ENCODE data around the gene TMEM145.

TMEM145 gene

DNA sequence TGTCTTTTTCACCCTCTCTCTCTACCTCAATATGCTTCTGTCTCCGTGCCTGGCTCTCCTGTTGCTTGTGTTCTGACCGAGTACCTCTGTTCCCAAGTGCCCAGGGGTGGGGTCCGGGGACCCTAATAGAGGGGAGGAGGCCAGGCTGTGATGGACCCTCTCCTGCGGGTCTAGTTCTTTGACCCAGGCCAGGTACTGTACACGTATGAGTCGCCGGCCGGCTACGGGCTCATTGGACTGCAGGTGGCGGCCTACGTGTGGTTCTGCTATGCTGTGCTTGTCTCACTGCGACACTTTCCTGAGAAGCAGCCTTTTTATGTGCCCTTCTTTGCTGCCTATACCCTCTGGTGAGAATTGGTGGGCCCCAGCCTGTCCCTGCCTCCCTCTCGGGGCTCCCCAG lies 4.4 kb downstream of the TMEM145 start:
- no peak for DNase-seq (ENCODE audit: low spot score)
- TF ChIP-seq, protein P1, sequence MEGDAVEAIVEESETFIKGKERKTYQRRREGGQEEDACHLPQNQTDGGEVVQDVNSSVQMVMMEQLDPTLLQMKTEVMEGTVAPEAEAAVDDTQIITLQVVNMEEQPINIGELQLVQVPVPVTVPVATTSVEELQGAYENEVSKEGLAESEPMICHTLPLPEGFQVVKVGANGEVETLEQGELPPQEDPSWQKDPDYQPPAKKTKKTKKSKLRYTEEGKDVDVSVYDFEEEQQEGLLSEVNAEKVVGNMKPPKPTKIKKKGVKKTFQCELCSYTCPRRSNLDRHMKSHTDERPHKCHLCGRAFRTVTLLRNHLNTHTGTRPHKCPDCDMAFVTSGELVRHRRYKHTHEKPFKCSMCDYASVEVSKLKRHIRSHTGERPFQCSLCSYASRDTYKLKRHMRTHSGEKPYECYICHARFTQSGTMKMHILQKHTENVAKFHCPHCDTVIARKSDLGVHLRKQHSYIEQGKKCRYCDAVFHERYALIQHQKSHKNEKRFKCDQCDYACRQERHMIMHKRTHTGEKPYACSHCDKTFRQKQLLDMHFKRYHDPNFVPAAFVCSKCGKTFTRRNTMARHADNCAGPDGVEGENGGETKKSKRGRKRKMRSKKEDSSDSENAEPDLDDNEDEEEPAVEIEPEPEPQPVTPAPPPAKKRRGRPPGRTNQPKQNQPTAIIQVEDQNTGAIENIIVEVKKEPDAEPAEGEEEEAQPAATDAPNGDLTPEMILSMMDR (IDR thresholded peaks at IDR 0.05; ENCODE audit: extremely low read depth, insufficient read depth, missing control alignments), result no peak
- in situ Hi-C loops (cut with MboI; ENCODE audit: low pct_unique_long_range_greater_than_20kb, low sequenced_read_pairs, unreplicated experiment), result no loop called here

DNA sequence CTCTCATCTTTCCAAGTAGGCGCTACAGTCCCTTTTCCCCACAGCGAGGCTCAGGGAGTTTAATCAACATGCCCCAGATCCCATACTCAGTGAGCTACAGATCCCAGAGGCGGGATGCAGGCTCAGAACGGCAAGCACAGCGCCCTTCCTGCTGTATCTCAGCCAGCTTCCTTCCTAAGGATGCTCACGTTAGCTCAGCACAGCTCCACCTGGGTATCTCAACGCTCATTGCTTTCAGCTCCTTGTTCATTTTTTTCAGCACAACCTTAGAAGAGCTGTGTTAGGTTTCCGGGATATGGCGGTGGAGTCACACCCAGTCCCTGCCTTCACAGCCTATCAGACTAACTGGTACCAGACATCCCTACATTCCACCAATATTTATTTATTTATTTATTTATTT lies 9.2 kb downstream of the TMEM145 start:
- no peak for DNase-seq (ENCODE audit: low spot score)
- TF ChIP-seq, protein P1 (IDR thresholded peaks at IDR 0.05; ENCODE audit: extremely low read depth, insufficient read depth, missing control alignments), result no peak
- in situ Hi-C loops (cut with MboI; ENCODE audit: low pct_unique_long_range_greater_than_20kb, low sequenced_read_pairs, unreplicated experiment), result no loop called here

DNA sequence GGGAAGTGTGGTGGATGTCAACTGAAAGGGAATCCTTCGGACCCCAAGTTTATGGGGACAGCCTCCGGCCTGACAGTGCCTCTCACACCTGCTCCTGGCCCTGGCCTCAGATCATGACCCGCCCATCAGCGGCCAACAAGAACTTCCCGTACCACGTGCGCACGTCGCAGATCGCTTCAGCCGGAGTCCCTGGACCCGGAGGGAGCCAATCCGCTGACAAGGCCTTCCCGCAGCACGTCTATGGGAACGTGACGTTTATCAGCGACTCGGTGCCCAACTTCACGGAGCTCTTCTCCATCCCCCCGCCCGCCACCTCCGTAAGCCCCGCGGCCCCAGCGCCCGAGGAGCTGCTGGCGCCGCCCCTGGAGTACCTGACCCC lies 10.4 kb downstream of the TMEM145 start:
- in situ Hi-C loops (cut with MboI; ENCODE audit: low pct_unique_long_range_greater_than_20kb, low sequenced_read_pairs, unreplicated experiment), result no loop called here
- no peak for DNase-seq (ENCODE audit: low spot score)
- TF ChIP-seq, protein P1 (IDR thresholded peaks at IDR 0.05; ENCODE audit: extremely low read depth, insufficient read depth, missing control alignments), result no peak

DNA sequence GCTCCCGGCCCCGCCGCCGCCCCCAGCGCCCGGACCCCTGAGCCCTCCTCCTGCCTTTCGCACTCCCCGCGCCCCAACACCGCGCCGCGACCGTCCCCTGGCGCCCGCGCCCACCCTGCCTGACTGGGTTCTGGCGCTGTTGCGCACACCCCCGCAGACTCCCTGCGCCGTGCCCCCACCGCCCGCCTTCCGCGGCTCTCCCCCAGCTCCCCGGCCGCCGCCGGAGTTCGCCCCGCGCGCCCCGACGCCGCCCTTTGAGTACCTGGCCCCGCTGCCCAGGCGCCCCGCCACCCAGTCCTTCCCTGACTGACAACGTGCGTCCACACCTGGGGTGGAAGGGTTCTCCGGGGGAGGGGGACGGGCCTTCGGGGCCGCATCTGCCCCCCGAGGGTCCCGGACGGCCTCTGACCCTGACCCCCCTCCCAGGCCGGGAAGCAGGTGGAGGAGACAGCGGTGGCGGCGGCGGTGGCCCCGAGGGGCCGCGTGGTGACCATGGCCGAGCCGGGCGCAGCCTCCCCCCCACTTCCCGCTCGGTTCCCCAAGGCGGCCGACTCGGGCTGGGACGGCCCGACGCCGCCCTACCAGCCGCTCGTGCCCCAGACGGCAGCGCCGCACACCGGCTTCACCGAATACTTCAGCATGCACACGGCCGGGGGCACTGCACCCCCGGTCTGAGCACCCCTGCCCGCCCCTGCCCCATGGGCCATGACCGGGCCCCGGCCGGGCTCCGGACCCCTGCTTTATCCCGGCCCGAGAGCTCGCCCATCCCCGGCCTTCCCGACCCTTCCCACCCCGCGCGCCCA lies 10.9 kb downstream of the TMEM145 start:
- peak; percentile 59 for DNase-seq (ENCODE audit: low spot score)
- in situ Hi-C loops (cut with MboI; ENCODE audit: low pct_unique_long_range_greater_than_20kb, low sequenced_read_pairs, unreplicated experiment), result no loop called here
- TF ChIP-seq, protein P1 (IDR thresholded peaks at IDR 0.05; ENCODE audit: extremely low read depth, insufficient read depth, missing control alignments), result peak; percentile 21

DNA sequence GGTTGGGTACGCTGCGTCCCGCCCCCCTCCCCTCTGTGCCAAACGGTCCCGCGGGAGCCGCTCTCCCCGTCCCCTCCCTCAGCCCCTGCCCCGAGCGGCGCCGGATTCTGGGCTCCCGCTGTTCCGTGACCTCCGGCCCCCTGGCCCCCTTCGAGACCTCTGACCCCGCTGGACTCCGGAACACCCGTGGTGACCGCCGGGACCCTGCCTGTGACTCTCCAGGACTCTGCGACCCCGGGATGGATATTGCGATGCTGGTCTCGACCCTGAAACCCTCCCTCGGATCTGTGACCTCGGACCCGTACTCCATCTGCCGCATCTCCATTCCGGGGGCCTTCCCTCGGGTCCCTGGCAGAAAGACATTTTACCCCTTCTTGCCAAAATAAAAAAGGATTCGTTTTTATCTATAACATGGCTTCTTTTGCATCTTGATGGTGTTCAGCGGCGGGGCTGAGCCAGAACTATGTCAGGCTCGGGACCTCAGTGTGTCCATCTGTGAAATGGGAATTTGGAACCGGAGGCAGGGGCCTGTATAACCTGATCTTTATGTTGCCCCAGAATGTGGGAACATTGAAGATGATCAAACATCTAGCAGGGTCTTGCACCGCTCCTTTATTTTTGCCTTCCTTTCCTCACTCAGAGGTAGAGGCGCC lies 11.7 kb downstream of the TMEM145 start:
- TF ChIP-seq, protein P1 (IDR thresholded peaks at IDR 0.05; ENCODE audit: extremely low read depth, insufficient read depth, missing control alignments), result no peak
- in situ Hi-C loops (cut with MboI; ENCODE audit: low pct_unique_long_range_greater_than_20kb, low sequenced_read_pairs, unreplicated experiment), result no loop called here
- DNase-seq (ENCODE audit: low spot score), result no peak

DNA sequence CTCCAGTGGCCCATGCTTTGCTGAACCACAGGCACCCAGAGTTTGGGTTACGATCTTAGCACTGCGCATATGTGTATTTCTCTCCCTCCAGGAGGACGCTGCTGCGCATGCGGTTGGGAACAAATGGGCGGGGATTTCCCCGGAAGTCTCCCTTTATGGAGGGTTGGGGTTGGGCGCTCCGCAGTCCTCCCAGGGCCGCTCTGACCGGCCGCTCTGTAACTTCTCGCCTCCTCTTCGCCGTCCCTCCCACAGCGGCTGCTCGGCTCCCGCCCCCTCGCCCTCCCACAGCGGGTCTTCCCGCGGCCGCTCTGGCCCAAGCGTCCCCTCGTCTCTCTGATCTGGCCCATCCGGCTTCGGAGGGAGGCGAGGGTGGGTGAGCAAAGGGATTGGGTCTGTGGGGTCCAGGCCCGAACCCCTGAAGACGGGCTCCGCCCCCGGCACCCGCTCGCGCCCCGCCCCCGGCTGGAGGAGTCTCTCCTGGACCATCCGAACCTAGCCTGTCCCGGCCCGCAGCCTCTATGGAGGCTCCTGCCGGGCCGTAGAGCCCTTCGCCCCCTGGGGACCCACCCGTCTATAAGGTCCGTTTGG lies 12.3 kb downstream of the TMEM145 start, which contains the start of gene MEGF8:
TSS of gene MEGF8 (plus strand) at position 328 of the 588 bp plus-strand sequence. CDS start 609 bp downstream, outside the sequence.
- TF ChIP-seq, protein P1 (IDR thresholded peaks at IDR 0.05; ENCODE audit: extremely low read depth, insufficient read depth, missing control alignments), result peak; percentile 96
- in situ Hi-C loops (cut with MboI; ENCODE audit: low pct_unique_long_range_greater_than_20kb, low sequenced_read_pairs, unreplicated experiment), result no loop called here
- peak; percentile 98 for DNase-seq (ENCODE audit: low spot score)
